AG09309 (cell line): Measurements from ENCODE around the gene CALML5.

Experiments used
- DNase-seq: peaks from one replicate; pipeline ENCODE4 v3.0.0-alpha.2; 2010; ENCODE audit warnings: low read depth
- H3K4me3 ChIP-seq: 2 replicates; pipeline ENCODE4 v1.5.1; 2011; ENCODE audit warnings: mild to moderate bottlenecking, low read depth, low read length, moderate library complexity; ENCODE audit not compliant: control insufficient read depth
- TF ChIP-seq, protein P1 (sequence below): IDR thresholded peaks from 2 replicates; pipeline ENCODE4 v1.5.1; 2011; ENCODE audit warnings: mild to moderate bottlenecking, low read depth, low read length, inconsistent platforms; ENCODE audit not compliant: insufficient read depth, control insufficient read depth; ENCODE audit errors: missing control alignments

Gene CALML5

GRCh38 chr10:5524641-5525560 is 25.5 kb upstream of the CALML5 start, which contains the start of gene CALML3:
CALML3 (plus strand) TSS chr10:5524961; CDS start chr10:5525086, 125 bp downstream.
- no peak within 1 kb of the TSS for H3K4me3 ChIP-seq
- no peak for DNase-seq
- TF ChIP-seq, protein P1, sequence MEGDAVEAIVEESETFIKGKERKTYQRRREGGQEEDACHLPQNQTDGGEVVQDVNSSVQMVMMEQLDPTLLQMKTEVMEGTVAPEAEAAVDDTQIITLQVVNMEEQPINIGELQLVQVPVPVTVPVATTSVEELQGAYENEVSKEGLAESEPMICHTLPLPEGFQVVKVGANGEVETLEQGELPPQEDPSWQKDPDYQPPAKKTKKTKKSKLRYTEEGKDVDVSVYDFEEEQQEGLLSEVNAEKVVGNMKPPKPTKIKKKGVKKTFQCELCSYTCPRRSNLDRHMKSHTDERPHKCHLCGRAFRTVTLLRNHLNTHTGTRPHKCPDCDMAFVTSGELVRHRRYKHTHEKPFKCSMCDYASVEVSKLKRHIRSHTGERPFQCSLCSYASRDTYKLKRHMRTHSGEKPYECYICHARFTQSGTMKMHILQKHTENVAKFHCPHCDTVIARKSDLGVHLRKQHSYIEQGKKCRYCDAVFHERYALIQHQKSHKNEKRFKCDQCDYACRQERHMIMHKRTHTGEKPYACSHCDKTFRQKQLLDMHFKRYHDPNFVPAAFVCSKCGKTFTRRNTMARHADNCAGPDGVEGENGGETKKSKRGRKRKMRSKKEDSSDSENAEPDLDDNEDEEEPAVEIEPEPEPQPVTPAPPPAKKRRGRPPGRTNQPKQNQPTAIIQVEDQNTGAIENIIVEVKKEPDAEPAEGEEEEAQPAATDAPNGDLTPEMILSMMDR = no peak

DNA sequence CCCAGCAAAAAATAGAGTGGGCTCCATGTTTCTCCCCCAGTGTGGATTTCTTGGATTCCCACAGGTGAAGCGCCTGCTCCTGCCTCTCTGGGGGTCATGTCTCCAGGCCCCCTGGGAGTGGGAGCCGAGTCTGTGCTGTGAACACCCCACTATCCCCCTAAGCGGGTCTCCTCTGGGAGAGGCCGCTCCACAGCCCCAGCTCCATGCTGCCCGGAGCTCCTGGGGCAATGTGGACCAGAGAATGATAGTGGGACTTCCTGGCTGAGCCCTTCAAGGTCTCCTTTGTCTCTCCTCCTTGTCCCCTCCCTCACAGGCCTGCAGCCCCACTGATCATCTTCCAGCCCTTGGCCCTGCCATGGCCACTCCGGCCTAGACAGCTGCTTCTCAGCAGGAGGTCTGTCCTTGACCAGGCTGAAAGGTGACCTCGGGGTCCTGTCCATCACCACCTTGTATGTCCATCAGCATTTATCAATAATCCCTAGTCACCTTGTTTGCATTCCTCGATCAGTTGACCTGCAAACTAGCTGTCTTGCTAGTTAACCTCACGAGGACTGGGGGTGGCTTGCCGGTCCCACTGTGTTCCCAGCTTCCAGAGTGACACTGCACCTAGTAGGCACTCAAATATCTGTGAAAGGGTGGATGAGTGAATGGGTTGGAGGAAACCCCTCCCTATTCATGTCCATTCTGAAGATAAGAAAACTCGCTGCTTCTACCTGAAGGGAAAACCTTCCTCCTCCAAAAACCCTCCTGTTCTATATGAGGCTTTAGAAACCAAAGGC is 24.6 kb upstream of the CALML5 start:
- no peak for DNase-seq
- TF ChIP-seq, protein P1 = no peak
- H3K4me3 ChIP-seq = no peak overlapping the region

DNA sequence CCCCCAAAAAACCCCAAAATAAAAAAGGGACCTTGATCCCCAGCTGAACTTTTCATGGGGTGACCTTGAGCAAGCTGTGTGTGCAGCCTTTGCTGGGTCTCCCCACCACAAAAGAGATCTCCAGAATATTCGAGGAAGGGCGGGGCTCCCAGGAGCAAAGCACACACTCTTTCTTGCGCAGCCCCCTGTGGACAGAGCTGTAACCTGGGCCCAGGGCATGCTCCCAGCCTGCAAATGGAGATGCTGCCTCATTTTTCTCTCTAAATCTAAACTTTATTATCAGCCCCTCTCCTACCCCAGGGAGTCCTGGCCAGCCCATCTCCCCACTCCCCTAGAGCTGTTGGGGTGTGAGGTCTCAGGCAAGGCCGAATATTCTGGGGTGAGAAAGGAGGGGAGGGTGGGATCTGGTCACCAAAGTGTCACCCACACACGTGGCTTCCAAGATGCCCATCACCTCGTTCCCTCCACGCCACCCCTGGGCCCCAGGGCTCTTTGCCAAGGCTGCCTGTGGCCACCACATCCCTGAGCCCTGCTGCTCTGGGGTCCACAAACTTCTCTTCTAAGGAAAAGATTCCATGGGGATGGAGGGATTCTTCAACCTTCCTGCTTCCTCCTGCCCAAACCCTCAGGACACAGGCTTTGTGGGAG is 23.7 kb upstream of the CALML5 start:
- TF ChIP-seq, protein P1 = no peak
- H3K4me3 ChIP-seq = no peak overlapping the region
- no peak for DNase-seq

DNA sequence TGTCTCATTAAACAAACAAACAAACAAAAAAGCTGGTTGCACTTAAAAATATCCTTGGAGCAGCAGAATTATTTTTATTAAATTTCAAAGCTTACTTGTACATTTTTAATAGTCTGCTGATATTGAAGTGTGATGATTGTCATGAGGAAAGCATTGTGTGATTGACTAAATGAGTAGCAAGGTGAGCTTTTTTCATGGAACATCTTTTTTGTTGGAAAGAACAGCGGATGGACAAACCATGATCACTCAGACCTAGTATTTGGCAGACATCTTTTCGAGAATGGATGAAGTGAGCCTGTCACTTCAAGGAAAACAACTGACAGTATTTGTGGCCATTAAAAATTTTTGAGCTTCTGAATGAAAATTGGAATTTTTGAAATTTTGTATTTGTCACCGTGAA is 19.7 kb upstream of the CALML5 start:
- no peak for DNase-seq
- TF ChIP-seq, protein P1 = no peak
- H3K4me3 ChIP-seq = no peak overlapping the region

DNA sequence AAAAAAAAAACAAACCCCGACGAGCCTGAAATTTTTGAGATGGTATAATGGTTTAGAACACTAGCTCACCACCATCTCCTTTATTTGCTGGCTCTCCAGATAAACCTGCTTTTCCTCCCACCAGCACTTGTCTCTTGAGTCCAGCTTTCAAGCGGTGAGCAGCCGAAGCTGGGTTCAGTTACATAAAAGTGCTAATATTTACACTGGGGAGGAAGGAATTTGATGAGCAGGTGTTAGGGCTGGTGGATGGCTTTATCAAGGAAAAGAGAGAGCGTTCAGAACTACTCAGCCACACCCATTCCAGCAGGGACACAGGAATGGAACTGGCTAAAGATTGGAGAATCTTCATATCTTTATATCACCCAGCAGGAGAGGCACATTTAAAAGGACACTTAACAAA is 18.8 kb upstream of the CALML5 start:
- TF ChIP-seq, protein P1 = no peak
- DNase-seq = no peak
- no peak overlapping the region for H3K4me3 ChIP-seq

- DNase-seq = no peak
- TF ChIP-seq, protein P1 = no peak
- H3K4me3 ChIP-seq = no peak overlapping the region
These were observed 18.2 kb upstream of the CALML5 start for GRCh38 chr10:5517546-5517945.
